Thyroid gland (tissue), 4 donors: ENCODE measurements around the gene NRBF2. TPM values are rescaled to one million over a fixed set of nuclear protein-coding genes. Genes with fewer than 3 reads are reported as not detected.

Experiments used
- small RNA-seq: library from RNA; depleted of rRNA; stranded (forward); fragments of <200 nt; gene quantifications from one replicate; pipeline ENCODE3, GENCODE V24; 2016
- total RNA-seq, 4 donors: library from RNA; depleted of rRNA; stranded (reverse); fragments of >200 nt; gene quantifications; one replicate each; pipeline ENCODE4 v1.2.3, GENCODE V29; 2016

The NRBF2 gene
- total RNA-seq, 4 donors from 2014 or later = 9.3 to 25.8 (median 15.2) TPM

Small RNA genes lying within 50 kb of the gene (small RNA-seq; reads per million reads assigned to genes)
- gene RNU6-543P = not detected
